Neural crest cell (in vitro differentiated cells): ENCODE measurements around the gene NFKBIL1. TPM values are rescaled to one million over a fixed set of nuclear protein-coding genes. Genes with fewer than 3 reads are reported as not detected.
A peak's percentile ranks its signal among the peaks of the same experiment; 100 is the strongest.

Source experiments
- DNase-seq: peaks from one replicate; pipeline ENCODE4 v3.0.0; 2021; ENCODE audit warnings: low read depth, mixed read lengths, low spot score
- H3K27ac Mint-ChIP-seq: one replicate; pipeline ENCODE4 v1.8.0; 2021; ENCODE audit warnings: mild to moderate bottlenecking, mixed read lengths; ENCODE audit not compliant: unreplicated experiment
- H3K27me3 Mint-ChIP-seq: 2 replicates; pipeline ENCODE4 v1.8.0; 2021; ENCODE audit warnings: low read depth, mild to moderate bottlenecking, mixed read lengths
- H3K36me3 Mint-ChIP-seq: 2 replicates; pipeline ENCODE4 v1.8.0; 2021; ENCODE audit warnings: low read depth, mild to moderate bottlenecking, mixed read lengths
- H3K4me1 Mint-ChIP-seq: 2 replicates; pipeline ENCODE4 v1.8.0; 2021; ENCODE audit warnings: mixed read lengths
- H3K4me3 Mint-ChIP-seq: one replicate; pipeline ENCODE4 v1.8.0; 2021; ENCODE audit warnings: mild to moderate bottlenecking, mixed read lengths
- H3K9me3 Mint-ChIP-seq: 2 replicates; pipeline ENCODE4 v1.8.0; 2021; ENCODE audit warnings: mixed read lengths
- CTCF ChIP-seq: fragments of 200-600 bp; sonication (generic); conservative IDR thresholded peaks from 2 replicates; pipeline ENCODE4 v1.5.0; 2021; ENCODE audit warnings: antibody characterized with exemption, mild to moderate bottlenecking
- total RNA-seq: library from RNA; stranded (reverse); gene quantifications from 2 replicates; pipeline ENCODE4 v1.2.1, GENCODE V29; 2021

Gene NFKBIL1
- total RNA-seq, 1 donor from 2014 or later: 28.6 TPM

GRCh38 chr6:31544676-31545075, 2.7 kb upstream of the NFKBIL1 start:
- H3K9me3 Mint-ChIP-seq: no peaks in the 10 kb centered on the region
- no peak for DNase-seq
- peak overlapping the region; percentile 78 for H3K4me3 Mint-ChIP-seq
- H3K4me1 Mint-ChIP-seq: peaks cover 66% of the 10 kb centered on the region
- TF ChIP-seq CTCF: no peak
- no peaks in the 10 kb centered on the region for H3K27me3 Mint-ChIP-seq
- peaks cover 15% of the 10 kb centered on the region for H3K36me3 Mint-ChIP-seq
- H3K27ac Mint-ChIP-seq: no peak overlapping the region

- Mint-ChIP-seq H3K4me3 (peak overlapping the region; percentile 87), H3K4me1 (peaks cover 60% of the 10 kb centered on the region), H3K27me3 (no peaks in the 10 kb centered on the region), H3K36me3 (peaks cover 10% of the 10 kb centered on the region), H3K27ac (no peak overlapping the region), H3K9me3 (no peaks in the 10 kb centered on the region)
- no peak for TF ChIP-seq CTCF
- no peak for DNase-seq
Measured at GRCh38 chr6:31545291-31545690, 2.1 kb upstream of the NFKBIL1 start.

- peaks cover under 1% of the 10 kb centered on the region for H3K36me3 Mint-ChIP-seq
- peak; percentile 96 for TF ChIP-seq CTCF
- peak; percentile 89 for DNase-seq
- peaks cover 52% of the 10 kb centered on the region for H3K4me1 Mint-ChIP-seq
- no peaks in the 10 kb centered on the region for H3K27me3 Mint-ChIP-seq
- peak within 1 kb of the TSS; percentile 87 for H3K4me3 Mint-ChIP-seq
- peak within 1 kb of the TSS; percentile 91 for H3K27ac Mint-ChIP-seq
- H3K9me3 Mint-ChIP-seq: no peaks in the 10 kb centered on the region
Measured at GRCh38 chr6:31546339-31546957, 960 bp upstream of the NFKBIL1 start, which contains the start of gene ATP6V1G2. ATP6V1G2 (minus strand) TSS chr6:31546608; CDS start chr6:31546559, 49 bp downstream.

- peaks cover 40% of the 10 kb centered on the region for H3K4me1 Mint-ChIP-seq
- peak overlapping the region; percentile 87 for H3K4me3 Mint-ChIP-seq
- no peaks in the 10 kb centered on the region for H3K36me3 Mint-ChIP-seq
- H3K27ac Mint-ChIP-seq: peak overlapping the region; percentile 91
- H3K27me3 Mint-ChIP-seq: no peaks in the 10 kb centered on the region
- no peak for DNase-seq
- no peaks in the 10 kb centered on the region for H3K9me3 Mint-ChIP-seq
- TF ChIP-seq CTCF: no peak
Measured at GRCh38 chr6:31547727-31548543, 527 bp downstream of the NFKBIL1 start.

GRCh38 chr6:31548544-31548873, 1.1 kb downstream of the NFKBIL1 start:
- Mint-ChIP-seq H3K4me1 (peaks cover 36% of the 10 kb centered on the region), H3K9me3 (no peaks in the 10 kb centered on the region), H3K27me3 (no peaks in the 10 kb centered on the region), H3K4me3 (peak overlapping the region; percentile 63), H3K27ac (no peak overlapping the region), H3K36me3 (no peaks in the 10 kb centered on the region)
- no peak for DNase-seq
- no peak for TF ChIP-seq CTCF
